ENCODE data around the gene DMD. TPM values are rescaled to one million over a fixed set of nuclear protein-coding genes. Genes with fewer than 3 reads are reported as not detected.

DMD gene
- total and polyA plus RNA-seq, 2 experiments from 2014 or later: 1.5 to 2.0 TPM

DNA sequence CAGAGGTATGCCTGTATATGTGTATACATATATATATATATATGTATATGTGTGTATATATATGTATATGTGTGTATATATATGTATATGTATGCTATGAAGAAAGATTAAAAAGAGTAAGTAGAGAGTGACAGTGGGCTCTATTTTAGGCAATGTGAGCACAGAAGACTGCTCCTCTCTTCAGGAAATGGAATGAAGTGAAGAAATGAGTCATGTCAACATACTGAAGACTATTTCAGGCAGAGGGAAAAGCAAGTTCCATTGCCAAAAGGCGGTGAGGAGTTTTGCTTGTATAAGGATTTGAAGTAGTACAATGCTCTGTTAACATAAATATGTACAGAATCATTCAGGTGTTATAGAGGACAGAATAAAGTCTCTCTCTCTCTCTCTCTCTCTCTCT is 1366.3 kb downstream of the DMD start:
- H3K27me3 ChIP-seq (replicated peaks; ENCODE audit: insufficient read depth): no peaks in the 10 kb centered on the region
- no peak overlapping the region for H3K9ac ChIP-seq
- no peaks in the 10 kb centered on the region for H3K9me3 ChIP-seq (ENCODE audit: low read depth)
- no peaks in the 10 kb centered on the region for H3K79me2 ChIP-seq (ENCODE audit: insufficient read depth)
- no peak overlapping the region for H3K4me3 ChIP-seq
- no peaks in the 10 kb centered on the region for H4K20me1 ChIP-seq (ENCODE audit: insufficient read depth)
- no peak overlapping the region for H3K4me2 ChIP-seq (ENCODE audit: unreplicated experiment)
- no peaks in the 10 kb centered on the region for H3K4me1 ChIP-seq (ENCODE audit: insufficient read depth)
- in situ Hi-C loops (cut with MboI): no loop called here
- no peak for DNase-seq
- no peaks in the 10 kb centered on the region for H3K9me2 ChIP-seq (ENCODE audit: insufficient read depth)
- no peaks in the 10 kb centered on the region for H3F3A ChIP-seq (ENCODE audit: insufficient read depth)
- H3K36me3 ChIP-seq (ENCODE audit: low read depth): no peaks in the 10 kb centered on the region
- no peak overlapping the region for H2AFZ ChIP-seq
- no peak overlapping the region for H3K27ac ChIP-seq
- TF ChIP-seq EZH2phosphoT487 (IDR thresholded peaks at IDR 0.05; ENCODE audit: insufficient read depth, low read depth) (no peak), EZH2 (IDR thresholded peaks at IDR 0.05; ENCODE audit: insufficient read depth, poor library complexity, severe bottlenecking) (no peak)
- WGBS, 2 experiments (ENCODE audit: low coverage in 1 of 2, low lambda C conversion rate in 2 of 2, missing lambda C conversion rate in 2 of 2): 33 to 46% methylated on average over 1 of the region's 1 CpG

DNA sequence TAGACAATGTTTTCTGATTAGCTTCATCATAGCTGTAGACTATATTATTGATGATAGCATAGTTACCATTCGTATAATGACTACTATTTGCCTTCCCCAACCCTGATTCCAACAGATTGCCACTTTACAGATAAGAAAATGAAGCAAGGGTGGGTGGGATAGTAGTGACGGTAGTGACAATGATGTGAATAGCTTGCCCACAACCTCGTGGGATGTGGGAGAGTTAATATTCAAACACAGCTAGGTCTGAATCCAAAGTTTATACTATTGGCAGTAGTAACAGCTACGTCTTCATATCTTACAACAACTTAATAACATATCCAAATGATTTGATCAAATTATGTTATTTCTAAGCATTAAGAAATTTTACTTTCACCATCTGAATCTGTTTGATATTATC is 1372.7 kb downstream of the DMD start:
- H3K9me3 ChIP-seq (ENCODE audit: low read depth): no peaks in the 10 kb centered on the region
- no peaks in the 10 kb centered on the region for H3K79me2 ChIP-seq (ENCODE audit: insufficient read depth)
- H3K36me3 ChIP-seq (ENCODE audit: low read depth): no peaks in the 10 kb centered on the region
- no peak overlapping the region for H3K4me2 ChIP-seq (ENCODE audit: unreplicated experiment)
- DNase-seq: no peak
- no peaks in the 10 kb centered on the region for H3K9me2 ChIP-seq (ENCODE audit: insufficient read depth)
- no peak overlapping the region for H3K4me3 ChIP-seq
- H3K4me1 ChIP-seq (ENCODE audit: insufficient read depth): no peaks in the 10 kb centered on the region
- no peaks in the 10 kb centered on the region for H3F3A ChIP-seq (ENCODE audit: insufficient read depth)
- TF ChIP-seq EZH2 (IDR thresholded peaks at IDR 0.05; ENCODE audit: insufficient read depth, poor library complexity, severe bottlenecking) (no peak), EZH2phosphoT487 (IDR thresholded peaks at IDR 0.05; ENCODE audit: insufficient read depth, low read depth) (no peak)
- no peaks in the 10 kb centered on the region for H4K20me1 ChIP-seq (ENCODE audit: insufficient read depth)
- 2 to 3% methylated on average over 4 of the region's 4 CpGs for WGBS, 2 experiments (ENCODE audit: low coverage in 1 of 2, low lambda C conversion rate in 2 of 2, missing lambda C conversion rate in 2 of 2)
- H2AFZ ChIP-seq: no peak overlapping the region
- H3K9ac ChIP-seq: no peak overlapping the region
- H3K27me3 ChIP-seq (replicated peaks; ENCODE audit: insufficient read depth): no peaks in the 10 kb centered on the region
- in situ Hi-C loops (cut with MboI): no loop called here
- no peak overlapping the region for H3K27ac ChIP-seq

DNA sequence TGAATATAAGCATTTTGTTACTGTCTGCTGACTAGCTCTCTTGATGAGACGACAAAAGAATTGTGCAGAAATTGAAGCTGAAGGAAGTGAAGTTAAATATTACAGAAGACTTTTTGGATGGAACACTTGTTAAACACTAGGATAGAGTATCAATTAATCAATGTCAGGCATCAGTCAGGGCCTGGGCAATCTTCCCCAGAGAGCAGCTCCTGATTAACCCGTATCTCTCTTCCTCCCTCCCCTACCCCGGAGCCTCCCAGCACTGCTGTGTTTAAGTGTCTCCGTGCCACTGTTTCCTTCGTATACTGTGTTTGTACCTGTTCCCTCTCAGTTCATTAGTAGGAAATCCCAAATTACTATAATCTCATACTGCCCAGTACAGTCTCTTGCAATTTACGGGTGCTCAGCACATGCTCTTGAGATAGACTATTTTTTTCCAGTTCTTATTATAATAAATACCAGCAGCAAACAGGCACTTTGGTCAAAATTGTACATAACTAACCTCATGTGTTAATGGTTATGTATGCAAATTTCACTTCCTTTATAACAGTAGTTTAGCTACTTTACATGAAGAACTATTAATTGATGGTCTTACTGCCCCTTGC is 1373.8 kb downstream of the DMD start:
- Histone ChIP-seq H3K9me2 (ENCODE audit: insufficient read depth) (no peaks in the 10 kb centered on the region), H3K79me2 (ENCODE audit: insufficient read depth) (no peaks in the 10 kb centered on the region), H3F3A (ENCODE audit: insufficient read depth) (no peaks in the 10 kb centered on the region), H2AFZ (no peak overlapping the region), H3K36me3 (ENCODE audit: low read depth) (no peaks in the 10 kb centered on the region), H4K20me1 (ENCODE audit: insufficient read depth) (no peaks in the 10 kb centered on the region), H3K9ac (no peak overlapping the region), H3K4me2 (ENCODE audit: unreplicated experiment) (no peak overlapping the region), H3K4me1 (ENCODE audit: insufficient read depth) (no peaks in the 10 kb centered on the region), H3K4me3 (no peak overlapping the region), H3K9me3 (ENCODE audit: low read depth) (no peaks in the 10 kb centered on the region), H3K27ac (no peak overlapping the region), H3K27me3 (replicated peaks; ENCODE audit: insufficient read depth) (no peaks in the 10 kb centered on the region)
- 0 to 5% methylated on average over 6 of the region's 6 CpGs for WGBS, 2 experiments (ENCODE audit: low coverage in 1 of 2, low lambda C conversion rate in 2 of 2, missing lambda C conversion rate in 2 of 2)
- TF ChIP-seq EZH2phosphoT487 (IDR thresholded peaks at IDR 0.05; ENCODE audit: insufficient read depth, low read depth) (no peak), EZH2 (IDR thresholded peaks at IDR 0.05; ENCODE audit: insufficient read depth, poor library complexity, severe bottlenecking) (no peak)
- in situ Hi-C loops (cut with MboI): no loop called here
- DNase-seq: no peak

DNA sequence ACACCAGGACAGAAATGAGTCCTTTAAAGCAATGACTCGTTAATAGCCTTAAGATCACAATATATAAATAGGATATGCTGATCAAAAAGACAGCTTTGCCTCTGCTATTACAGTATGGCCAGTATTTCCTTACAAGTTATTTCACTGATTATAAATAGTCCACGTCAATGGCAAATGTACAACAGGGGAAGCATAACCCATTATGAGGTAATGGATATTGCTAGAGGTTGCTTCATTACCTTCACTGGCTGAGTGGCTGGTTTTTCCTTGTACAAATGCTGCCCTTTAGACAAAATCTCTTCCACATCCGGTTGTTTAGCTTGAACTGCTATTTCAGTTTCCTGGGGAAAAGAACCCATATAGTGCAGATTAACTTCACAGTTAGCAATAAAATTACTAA is 1374.9 kb downstream of the DMD start:
- H3K36me3 ChIP-seq (ENCODE audit: low read depth): no peaks in the 10 kb centered on the region
- H3K27ac ChIP-seq: no peak overlapping the region
- no peaks in the 10 kb centered on the region for H3K9me2 ChIP-seq (ENCODE audit: insufficient read depth)
- no peaks in the 10 kb centered on the region for H3K4me1 ChIP-seq (ENCODE audit: insufficient read depth)
- no peak overlapping the region for H3K4me3 ChIP-seq
- no peaks in the 10 kb centered on the region for H3K27me3 ChIP-seq (replicated peaks; ENCODE audit: insufficient read depth)
- TF ChIP-seq EZH2phosphoT487 (IDR thresholded peaks at IDR 0.05; ENCODE audit: insufficient read depth, low read depth) (no peak), EZH2 (IDR thresholded peaks at IDR 0.05; ENCODE audit: insufficient read depth, poor library complexity, severe bottlenecking) (no peak)
- H3K79me2 ChIP-seq (ENCODE audit: insufficient read depth): no peaks in the 10 kb centered on the region
- no peak overlapping the region for H3K9ac ChIP-seq
- no peak overlapping the region for H3K4me2 ChIP-seq (ENCODE audit: unreplicated experiment)
- H3K9me3 ChIP-seq (ENCODE audit: low read depth): no peaks in the 10 kb centered on the region
- in situ Hi-C loops (cut with MboI): no loop called here
- H3F3A ChIP-seq (ENCODE audit: insufficient read depth): no peaks in the 10 kb centered on the region
- 9% methylated on average over 3 of the region's 3 CpGs for WGBS, 2 experiments (ENCODE audit: low coverage in 1 of 2, low lambda C conversion rate in 2 of 2, missing lambda C conversion rate in 2 of 2)
- H2AFZ ChIP-seq: no peak overlapping the region
- DNase-seq: no peak
- no peaks in the 10 kb centered on the region for H4K20me1 ChIP-seq (ENCODE audit: insufficient read depth)

DNA sequence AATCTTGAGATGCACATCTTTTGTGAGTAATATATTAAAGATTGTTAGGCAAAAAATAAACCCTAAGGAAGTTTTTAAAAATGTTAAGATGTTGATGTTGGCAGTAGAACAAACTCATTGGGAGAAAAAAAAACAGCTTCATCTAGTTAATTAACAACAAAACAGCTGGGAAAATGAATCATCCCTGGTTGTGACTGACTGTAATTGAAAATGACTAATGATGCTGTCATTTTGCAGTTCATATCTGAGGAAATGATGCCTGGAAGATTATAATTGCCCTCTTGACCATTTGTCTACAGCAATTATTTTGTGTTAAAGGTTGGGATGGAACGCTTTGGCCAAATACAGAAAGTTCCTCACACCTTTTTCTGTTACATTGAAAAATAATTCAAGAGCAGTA is 1379.1 kb downstream of the DMD start:
- Histone ChIP-seq H3K27me3 (replicated peaks; ENCODE audit: insufficient read depth) (no peaks in the 10 kb centered on the region), H3K27ac (no peak overlapping the region), H4K20me1 (ENCODE audit: insufficient read depth) (no peaks in the 10 kb centered on the region), H3K9me2 (ENCODE audit: insufficient read depth) (no peaks in the 10 kb centered on the region), H3K4me1 (ENCODE audit: insufficient read depth) (no peaks in the 10 kb centered on the region), H3K9ac (no peak overlapping the region), H3K4me2 (ENCODE audit: unreplicated experiment) (no peak overlapping the region), H3F3A (ENCODE audit: insufficient read depth) (no peaks in the 10 kb centered on the region), H3K79me2 (ENCODE audit: insufficient read depth) (no peaks in the 10 kb centered on the region), H3K4me3 (no peak overlapping the region), H3K9me3 (ENCODE audit: low read depth) (no peaks in the 10 kb centered on the region), H2AFZ (no peak overlapping the region), H3K36me3 (ENCODE audit: low read depth) (no peaks in the 10 kb centered on the region)
- TF ChIP-seq EZH2phosphoT487 (IDR thresholded peaks at IDR 0.05; ENCODE audit: insufficient read depth, low read depth) (no peak), EZH2 (IDR thresholded peaks at IDR 0.05; ENCODE audit: insufficient read depth, poor library complexity, severe bottlenecking) (no peak)
- no peak for DNase-seq
- in situ Hi-C loops (cut with MboI): no loop called here
- WGBS, 2 experiments (ENCODE audit: low coverage in 1 of 2, low lambda C conversion rate in 2 of 2, missing lambda C conversion rate in 2 of 2): 0 to 5% methylated on average over 1 of the region's 1 CpG

Measured in GM23248 (cell line).